Limb (tissue), 2 donors: ENCODE data around the gene PCBD2.
"Not testable (repeated sequence)": the region's sequence is repeated elsewhere in the genome, so short reads cannot be mapped to it uniquely, and the experiment has no call there.

ENCODE experiments used
- DNase-seq, 2 donors: peaks; one replicate each; pipeline ENCODE4 v3.0.0-alpha.2; 2016; ENCODE audit errors: extremely low spot score in 2 of 2

Gene PCBD2

DNA sequence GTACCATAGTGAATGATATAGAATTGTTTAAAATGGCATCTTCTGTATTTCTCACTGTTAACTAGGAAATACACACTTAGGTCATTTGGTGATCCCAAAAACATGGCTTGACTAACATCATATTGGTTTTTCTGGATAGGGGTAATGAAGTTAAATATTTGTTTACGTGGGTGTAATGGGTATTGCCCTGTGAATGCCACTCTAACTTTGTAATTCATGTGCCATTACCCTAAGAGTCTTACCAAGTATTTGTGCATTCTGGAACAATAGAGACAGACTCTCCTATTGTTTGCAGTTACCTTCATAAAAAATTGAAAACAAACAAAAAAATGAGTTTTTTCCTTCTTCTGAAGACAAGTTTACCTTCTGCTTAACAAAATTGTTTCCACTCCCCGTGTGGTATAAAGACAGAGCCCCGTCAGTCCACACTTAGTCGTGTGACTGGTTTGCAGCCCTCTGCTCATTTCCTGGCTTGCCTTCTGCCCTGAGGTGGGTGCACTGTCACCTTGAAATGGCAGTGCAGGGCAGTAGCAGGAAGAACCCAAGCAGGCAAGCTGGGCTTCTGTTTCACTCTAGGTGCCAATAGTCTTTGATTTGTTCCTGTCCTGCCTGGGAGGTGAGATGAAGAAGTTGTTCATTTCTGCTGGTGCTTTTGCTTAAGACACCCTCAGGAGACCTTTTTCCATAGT, 53.1 kb downstream of the PCBD2 start:
- no peak for DNase-seq

DNA sequence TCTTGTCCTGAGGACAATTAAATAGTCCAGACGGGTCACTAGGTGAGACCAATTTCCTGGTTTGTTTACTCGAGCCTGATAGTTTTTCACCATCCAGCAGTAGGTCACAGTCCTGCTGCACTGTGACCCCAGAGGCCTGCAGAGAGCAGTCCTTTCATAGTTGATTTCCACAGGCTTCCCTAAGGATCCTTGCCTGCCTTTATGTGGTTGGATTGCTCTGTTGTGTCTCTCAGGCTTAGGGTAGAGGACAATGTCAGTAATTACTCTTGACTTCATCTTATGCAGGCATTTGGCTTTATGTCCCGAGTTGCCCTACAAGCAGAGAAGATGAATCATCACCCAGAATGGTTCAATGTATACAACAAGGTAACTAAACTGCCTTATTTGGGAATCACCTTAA, 53.8 kb downstream of the PCBD2 start:
- no peak for DNase-seq

DNA sequence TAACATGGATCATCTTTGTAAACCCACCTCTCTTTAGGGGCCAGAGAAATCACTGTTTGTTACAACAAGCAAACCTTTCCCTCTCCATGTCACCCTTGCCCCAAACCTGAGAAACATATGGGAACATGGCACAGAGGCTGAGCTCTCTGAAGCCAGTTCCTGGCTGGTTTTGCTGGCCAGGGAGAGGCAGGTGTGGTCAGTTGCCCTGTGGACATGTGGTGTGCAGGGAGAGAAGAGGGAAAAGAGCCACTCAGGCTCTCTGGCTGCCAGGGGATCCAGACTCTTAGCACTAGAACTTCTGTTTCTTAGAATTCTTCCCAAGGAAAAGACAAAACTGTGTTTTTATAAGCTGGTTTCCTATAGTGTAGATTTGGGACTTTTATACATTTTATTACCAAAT, 58.2 kb downstream of the PCBD2 start:
- no peak for DNase-seq

DNA sequence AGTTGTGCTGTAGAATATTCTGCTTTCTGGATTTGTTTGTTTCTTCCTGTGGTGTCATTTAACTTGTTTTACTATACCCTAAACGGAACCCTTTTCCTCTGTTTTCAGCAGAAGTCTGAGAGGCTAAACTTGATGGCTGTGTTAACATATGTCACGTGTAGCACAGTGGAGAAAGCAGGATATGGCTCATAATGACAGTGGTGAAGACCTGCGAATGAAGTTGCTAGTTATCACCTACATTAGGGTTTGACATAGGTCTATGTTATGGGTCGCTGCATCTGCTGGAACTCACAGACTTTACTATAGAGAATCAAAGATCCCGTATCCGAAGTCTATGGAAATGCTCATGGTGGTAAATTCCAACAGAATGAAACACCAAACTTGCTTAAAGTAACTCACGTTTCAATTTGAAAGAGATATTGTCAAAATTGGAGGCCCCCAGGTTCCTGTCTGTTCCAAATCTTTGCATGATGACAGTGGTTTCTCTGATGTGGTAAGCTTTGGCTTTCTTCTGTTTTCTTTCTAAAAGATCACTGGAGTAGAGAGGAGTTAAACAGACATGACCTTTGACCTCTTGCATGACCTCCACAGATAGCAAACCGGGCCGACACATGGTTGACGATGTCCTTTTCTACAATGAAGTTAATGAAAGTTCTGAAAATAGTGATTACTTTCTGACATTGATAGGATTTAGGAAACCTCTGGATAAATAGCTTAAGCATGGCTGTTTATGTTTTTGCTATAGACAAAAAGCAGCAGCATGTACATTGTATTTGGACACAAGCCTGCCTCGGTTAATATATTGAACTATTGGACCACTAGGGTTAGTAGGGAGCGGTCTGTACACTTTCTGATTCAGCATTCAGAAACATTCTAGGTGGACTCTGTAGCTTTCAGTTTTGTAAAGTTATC, 59.7 kb downstream of the PCBD2 start:
- DNase-seq: no peak

DNA sequence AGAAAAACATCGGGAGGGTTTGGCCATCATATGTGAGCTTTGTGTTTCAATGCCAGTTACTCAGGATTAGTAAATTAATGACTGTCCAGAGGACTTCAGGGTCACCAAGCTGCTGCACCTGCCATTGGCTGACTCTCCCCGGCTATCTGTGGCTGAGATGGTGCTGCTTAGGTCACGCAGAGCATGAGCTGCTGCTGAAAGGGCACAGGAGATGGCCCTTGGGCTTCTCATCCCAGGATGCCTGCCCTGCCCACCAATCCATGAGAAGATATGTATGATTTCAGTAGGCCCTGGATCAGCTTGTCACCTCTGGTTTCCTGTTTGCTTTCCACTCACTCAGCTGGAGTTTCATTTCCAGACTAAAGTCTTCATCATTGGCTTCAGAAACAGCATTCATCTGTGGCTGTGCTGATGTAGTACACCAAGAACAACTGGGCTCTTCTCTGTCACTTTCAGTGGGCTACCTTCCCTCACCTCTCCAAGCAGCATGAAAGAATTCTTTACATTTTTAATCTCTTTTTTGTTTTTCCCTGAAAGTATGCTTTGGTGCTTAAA, 60.4 kb downstream of the PCBD2 start:
- DNase-seq: no peak

DNA sequence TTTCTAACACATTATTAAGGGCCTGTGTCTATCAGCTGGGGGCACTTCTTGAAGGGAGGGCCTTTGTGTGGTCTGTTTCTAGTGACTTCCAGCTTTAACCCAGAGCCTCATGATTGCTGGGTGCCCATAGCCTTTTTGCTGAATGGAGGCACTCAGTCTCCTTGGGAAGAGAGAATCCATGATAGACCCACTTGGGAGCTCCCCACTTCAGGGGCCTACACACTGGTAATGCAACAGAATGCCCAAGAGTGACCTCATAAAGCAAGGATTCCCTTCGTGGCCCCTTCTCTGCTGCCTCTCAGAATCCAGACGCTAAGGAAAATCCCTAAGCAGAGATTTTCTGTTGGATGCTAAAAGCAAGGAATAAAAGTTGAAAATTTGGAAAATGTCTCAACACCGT, 62.7 kb downstream of the PCBD2 start, which contains the start of gene CATSPER3:
CATSPER3 (plus strand) TSS at position 301 of the 400 bp plus-strand sequence; CDS start at position 386, 85 bp downstream.
- no peak for DNase-seq

DNA sequence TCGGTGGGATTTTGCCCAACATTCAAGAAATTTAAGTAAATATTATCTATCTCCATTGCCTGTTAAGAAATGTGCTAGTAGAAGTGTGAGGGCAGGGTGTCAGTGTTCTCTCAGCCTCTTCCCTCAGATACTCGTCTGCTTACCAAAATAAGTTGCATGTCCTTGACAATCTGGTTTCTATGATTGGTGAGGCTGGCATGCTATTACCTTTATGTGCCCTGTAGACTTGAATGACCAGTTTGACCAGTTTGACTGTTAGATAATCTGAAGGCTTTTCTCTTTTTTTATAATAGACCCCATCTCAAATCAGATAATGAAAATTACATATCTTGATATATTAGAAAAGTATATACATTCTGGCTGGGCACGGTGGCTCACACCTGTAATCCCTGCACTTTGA, 63.1 kb downstream of the PCBD2 start:
- DNase-seq: no peak

DNA sequence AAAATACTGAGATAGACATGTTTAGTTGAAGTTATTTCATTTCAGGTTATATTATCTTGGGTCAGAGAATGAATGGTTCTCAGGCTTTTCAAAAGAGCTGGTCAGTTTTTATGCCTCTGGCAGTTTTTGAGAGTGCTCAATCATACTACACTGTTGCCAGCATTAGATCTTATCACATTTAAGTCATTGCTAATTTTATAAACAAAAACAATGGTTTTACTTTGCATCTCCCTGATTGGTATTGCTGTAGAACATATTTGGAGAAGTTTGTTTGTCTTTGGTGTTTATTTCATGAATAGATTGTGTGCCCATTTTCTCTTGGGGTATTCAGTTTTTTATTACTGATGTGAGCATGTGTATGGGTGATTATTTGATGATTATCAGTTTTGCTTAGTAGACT, 64.2 kb downstream of the PCBD2 start:
- no peak for DNase-seq

DNA sequence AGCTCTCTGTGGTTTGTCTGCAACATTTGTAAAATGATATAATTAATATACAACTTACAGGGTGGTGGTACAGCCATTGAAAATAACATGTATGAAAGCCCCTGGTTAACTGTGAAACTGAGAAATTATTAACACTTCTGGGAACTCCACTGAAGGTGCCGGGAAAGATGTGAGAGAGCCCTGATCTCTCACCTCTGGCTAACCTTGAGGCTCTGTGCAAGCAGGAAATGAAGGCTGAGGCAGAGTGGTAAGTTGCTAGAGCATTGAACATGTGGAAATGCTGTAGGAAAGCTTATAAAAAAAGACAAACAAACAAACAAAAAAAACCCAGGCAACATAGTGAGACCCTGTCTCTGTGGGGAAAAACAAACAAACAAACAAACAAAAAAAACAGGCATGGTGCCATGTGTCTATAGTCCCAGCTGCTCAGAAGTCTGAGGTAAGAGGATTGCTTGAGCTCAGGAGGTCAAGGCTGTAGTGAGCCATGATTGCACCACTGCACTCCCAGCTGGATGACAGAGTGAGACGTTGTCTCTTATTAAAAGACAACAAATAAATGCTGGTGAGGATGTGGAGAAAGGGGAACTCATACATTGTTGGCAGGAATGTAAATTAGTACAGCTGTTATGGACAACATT, 70.3 kb downstream of the PCBD2 start:
- no peak for DNase-seq

DNA sequence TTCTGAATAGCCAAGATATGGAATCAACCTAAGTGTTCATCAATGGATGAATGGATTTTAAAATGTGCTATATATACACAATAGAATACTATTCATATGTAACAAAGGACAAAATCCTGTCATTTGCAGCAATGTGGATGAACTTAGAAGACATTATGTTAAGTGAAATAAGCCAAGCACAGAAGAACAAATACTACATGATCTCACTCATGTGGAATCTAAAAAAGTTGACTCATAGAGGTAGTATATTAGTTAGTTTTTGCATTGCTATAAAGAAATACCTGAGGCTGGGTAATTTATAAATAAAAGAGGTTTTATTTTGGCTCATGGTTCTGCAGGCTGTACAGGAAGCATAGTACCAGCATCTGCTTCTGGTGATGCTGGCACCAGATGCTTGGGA, 70.9 kb downstream of the PCBD2 start:
- no peak for DNase-seq

DNA sequence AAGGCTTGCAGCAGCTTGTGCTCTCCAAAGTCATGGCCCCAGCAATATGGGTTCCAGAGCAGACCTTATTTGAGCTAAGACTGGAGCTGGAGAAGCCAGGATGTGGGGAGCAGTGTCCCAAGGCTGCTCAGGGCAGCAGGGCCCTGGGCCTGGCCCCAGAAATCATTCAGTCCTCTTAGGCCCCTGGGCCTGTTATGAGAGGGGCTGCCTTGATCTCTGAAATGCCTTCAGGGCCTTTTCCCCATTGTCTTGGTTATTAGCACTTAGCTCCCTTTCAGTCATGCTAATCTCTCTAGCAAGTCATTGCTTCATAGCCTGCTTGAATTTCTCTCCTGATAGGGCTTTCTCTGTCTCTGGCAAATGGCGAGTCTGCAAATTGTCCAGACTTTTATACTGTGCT, 71.9 kb downstream of the PCBD2 start:
- DNase-seq: no peak

DNA sequence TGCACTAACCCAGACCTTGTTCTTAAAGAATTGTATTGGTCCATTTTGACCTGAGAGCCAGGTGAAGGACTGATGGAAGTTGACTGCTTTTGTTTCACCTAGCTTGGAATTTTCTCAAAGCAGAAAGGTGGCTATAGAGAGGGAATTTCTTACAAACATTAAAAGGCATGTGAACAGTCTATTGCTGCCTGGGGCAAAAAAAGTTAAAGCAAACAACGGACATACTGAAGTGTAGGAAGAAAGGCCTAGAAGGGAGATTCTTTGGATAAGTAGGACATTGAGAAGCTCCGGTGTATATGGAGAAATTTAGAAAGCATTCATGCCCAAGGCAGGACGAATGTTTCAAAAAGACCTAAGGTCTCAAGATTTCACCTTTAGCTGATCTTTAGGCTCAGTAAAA, 74.5 kb downstream of the PCBD2 start:
- no peak for DNase-seq

DNA sequence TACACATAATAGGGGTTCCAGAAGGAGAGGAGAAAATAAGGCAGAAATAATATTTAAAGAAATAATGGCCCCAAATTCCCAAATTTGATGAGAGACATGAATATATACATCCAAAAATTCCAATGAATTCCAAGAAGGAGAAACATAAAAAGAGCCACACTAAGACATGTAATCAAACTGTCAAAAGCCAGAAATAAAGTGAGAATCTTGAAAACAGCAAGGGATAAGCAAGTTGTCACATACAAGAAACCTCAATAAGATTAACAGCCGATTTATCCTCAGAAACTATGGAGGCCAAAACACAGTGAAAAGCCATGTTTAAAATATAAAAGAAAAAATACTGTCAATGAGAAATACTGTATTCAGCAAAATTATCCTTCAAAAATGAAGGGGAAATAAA, 77.3 kb downstream of the PCBD2 start:
- DNase-seq: no peak

DNA sequence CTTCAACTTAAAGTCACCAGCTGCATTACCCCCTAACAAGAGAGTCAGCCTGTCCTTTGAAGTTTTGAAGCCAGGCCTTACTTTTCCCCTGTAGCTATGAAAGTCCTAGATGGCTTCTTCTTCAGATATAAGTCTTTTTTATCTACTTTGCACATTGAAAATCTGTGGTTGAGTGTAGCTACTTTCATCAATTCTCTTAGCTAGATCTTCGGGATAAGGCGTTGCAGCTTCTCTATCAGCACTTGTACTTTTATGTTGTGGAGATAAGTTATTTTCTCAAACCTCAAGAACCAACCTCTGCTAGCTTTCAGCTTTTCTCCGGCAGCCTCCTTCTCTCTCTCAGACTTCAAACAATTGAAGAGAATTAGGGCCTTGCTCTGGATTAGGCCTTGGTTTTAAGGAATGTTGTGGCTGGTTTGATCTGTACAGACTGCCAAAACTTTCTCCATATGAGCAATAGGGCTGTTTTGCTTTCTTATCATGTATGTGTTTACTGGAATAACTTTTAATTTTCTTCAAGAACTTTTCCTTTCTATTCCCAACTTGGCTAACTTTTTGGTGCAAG, 84.4 kb downstream of the PCBD2 start:
- DNase-seq: no peak

DNA sequence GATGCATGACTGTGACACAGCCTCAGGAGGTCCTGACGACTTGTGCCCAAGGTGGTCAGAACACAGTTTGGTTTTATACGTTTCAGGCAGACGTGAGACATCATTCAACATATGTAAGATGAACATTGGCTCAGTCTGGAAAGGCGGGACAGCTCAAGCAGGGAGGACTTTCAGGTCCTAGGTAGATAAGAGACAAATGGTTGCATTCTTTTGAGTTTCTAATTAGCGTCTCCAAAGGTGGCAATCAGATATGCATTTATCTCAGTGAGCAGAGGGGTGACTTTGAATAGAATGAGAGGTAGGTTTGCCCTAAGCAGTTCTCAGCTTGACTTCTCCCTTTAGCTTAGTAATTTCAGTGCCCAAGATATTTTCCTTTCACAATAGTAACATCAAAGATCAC, 85.3 kb downstream of the PCBD2 start:
- DNase-seq: not testable (repeated sequence)

DNA sequence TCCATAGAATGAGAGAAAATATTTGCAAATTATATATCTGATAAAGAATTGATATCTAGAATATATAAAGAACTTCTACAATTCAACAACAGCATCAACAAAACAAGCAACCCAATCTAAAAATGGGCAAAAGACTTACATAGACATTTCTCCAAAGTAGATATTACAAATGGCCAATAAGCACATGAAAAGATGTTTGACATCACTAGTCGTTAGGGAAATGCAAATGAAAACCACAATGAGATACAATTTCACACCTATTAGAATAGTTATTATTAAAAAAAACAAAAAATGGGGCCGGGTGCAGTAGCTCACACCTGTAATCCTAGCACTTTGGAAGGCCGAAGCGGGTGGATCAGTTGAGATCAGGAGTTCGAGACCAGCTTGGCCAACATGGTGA, 87.2 kb downstream of the PCBD2 start:
- no peak for DNase-seq

DNA sequence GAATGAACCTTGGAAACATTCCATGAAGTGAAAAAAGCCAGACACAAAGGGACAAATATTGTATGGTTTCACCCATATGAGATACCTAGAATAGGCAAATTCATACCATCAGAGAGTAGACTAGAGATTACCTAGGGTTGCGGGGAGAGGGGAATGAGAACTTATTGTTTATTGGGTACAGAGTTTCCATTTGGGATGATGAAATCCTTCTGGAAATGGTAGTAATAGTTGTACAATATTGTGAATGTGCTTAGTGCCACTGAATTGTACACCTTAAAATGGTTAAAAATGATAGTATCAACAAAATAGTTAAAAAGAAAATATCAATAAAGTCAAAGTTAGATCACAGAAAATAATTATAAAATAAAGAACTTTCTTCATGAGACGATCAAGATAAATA, 88.2 kb downstream of the PCBD2 start:
- DNase-seq: no peak

DNA sequence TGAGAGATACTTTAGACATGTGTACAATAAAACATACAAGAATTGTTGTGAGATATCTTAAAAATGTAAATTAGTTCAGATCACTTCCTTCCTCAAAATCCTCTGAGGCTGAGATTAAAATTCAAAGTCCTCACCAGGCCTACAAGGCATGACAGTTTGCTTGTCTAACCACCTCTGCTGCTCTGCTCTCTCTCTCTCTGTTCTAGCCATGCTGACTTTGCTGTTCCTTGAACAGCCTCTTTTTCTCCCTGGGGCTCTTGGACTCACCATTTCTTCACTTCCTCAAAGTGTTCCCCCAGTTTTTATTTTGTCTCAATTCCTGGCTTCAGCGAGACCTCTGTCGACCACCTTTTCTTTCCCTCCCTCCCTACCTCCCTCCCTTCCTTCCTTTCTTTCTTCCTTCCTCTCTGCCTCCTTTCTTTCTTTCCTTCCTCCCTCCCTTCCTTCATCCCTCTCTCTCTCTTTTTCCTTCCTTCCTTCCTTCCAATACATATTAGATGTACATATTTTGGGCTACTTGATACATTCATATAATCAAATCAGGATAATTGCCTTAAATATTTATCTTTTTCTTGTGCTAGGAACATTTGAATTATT, 89.7 kb downstream of the PCBD2 start:
- DNase-seq: no peak

DNA sequence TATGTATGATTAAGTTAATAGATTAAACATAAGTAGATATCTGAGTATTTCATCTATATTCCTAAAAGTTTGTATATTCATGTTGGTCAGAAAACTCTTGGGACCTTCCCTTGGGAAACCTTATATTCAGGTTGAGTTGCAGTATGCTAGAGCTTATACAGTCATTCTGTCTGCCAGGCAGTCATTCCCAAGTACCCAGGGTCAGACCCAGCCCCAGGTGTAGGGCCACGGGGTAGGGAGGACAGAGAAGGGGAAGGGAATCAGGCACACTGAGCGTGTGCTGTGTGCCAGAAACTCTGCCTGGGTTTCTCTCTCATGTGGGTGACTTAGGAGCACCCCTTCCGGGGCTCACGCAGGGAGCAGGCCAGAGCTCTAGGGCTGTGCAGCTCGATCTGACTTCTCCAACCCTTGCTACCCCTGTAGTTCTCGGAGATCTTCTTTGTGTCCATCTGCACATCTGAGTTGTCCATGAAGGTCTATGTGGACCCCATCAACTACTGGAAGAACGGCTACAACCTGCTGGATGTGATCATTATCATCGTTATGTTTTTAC, 91.0 kb downstream of the PCBD2 start:
- DNase-seq: no peak

DNA sequence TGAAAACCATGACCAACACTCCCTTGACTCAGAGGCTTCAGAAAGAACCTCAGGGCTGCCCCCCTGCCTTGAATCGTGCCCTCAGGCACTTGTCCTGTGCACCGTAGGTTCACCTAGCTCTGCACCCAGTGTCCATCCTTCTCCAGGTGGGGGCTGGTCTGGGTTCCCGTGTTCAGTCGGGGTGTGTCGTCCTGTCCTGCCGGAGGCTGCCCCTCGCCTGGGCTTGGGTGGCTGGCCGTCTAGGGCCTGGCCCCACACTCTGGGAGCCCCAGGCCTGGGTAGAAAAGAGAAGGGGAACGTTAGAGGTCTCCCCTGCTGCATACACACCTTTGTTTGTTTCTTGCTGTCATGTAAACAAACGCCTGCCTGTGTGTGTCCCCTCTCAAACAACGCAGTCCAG, 92.1 kb downstream of the PCBD2 start:
- DNase-seq: no peak

DNA sequence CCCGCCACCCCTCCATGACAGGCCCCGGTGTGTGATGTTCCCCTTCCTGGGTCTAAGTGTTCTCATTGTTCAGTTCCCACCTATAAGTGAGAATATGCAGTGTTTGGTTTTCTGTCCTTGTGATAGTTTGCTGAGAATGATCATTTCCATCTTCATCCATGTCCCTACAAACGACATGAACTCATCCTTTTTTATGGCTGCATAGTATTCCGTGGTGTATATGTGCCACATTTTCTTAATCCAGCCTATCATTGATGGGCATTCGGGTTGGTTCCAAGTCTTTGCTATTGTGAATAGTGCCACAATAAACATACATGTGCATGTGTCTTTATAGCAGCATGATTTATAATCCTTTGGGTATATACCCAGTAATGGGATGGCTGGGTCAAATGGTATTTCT, 93.1 kb downstream of the PCBD2 start:
- DNase-seq: not testable (repeated sequence)
